Astrocyte of the spinal cord (primary cell): ENCODE results near the gene BAG1.

Experiments
- DNase-seq: peaks from one replicate; pipeline ENCODE4 v3.0.0; 2011; ENCODE audit warnings: low read depth, low spot score
- H3K4me3 ChIP-seq: 2 replicates; pipeline ENCODE4 v1.5.1; 2011; ENCODE audit warnings: low read depth, mild to moderate bottlenecking, low read length, moderate library complexity
- in situ Hi-C: cut with HindIII; loops from 2 replicates; pipeline ENCODE4 v1.10.0; 2017; ENCODE audit warnings: low sequenced_read_pairs
- TF ChIP-seq, protein P1 (sequence below): IDR thresholded peaks from 2 replicates; pipeline ENCODE4 v1.5.1; 2012; ENCODE audit warnings: low read depth, mild to moderate bottlenecking, low read length, inconsistent platforms

BAG1 gene

DNA sequence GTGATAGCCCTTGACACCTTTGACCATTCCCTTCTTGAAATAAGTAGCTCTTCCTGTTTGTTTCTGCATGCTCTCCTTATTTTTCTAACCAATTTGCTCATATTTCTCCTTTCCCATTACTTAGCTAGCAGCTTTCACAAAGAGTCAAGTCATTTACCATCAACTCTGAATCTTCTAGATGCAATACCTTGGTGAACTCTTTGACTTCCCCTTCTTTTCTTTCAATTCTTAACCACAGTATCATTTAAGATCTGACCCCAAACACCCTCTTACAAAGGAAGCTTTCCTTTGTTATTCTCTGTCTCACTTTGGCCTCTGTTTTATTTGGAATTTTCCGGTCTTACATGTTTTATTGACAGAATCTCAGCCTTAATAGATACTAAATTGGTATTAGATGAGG lies 39.9 kb upstream of the BAG1 start:
- H3K4me3 ChIP-seq, result no peak overlapping the region
- DNase-seq, result no peak
- in situ Hi-C loops, result no loop called here
- TF ChIP-seq, protein P1, sequence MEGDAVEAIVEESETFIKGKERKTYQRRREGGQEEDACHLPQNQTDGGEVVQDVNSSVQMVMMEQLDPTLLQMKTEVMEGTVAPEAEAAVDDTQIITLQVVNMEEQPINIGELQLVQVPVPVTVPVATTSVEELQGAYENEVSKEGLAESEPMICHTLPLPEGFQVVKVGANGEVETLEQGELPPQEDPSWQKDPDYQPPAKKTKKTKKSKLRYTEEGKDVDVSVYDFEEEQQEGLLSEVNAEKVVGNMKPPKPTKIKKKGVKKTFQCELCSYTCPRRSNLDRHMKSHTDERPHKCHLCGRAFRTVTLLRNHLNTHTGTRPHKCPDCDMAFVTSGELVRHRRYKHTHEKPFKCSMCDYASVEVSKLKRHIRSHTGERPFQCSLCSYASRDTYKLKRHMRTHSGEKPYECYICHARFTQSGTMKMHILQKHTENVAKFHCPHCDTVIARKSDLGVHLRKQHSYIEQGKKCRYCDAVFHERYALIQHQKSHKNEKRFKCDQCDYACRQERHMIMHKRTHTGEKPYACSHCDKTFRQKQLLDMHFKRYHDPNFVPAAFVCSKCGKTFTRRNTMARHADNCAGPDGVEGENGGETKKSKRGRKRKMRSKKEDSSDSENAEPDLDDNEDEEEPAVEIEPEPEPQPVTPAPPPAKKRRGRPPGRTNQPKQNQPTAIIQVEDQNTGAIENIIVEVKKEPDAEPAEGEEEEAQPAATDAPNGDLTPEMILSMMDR, result no peak

DNA sequence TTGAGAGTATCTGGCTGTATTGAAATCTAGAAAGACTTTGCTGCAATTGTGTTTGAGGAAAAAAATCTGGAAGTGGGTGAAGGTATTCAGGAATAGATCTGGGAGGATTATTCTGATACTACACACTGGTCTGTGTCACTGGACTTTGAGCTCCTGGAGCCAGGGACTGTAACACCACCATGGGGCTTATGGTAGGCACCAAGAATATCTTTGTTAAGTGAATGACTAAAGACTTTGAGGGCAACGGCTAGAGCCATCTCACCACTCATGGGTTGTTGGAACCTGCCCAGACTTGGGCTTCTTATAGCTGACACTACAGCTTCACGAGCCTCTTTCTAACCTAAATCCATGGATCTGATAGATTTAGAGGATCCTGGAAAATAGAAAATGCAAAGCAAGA lies 36.0 kb upstream of the BAG1 start:
- in situ Hi-C loops, result no loop called here
- TF ChIP-seq, protein P1, result no peak
- no peak overlapping the region for H3K4me3 ChIP-seq
- DNase-seq, result no peak

DNA sequence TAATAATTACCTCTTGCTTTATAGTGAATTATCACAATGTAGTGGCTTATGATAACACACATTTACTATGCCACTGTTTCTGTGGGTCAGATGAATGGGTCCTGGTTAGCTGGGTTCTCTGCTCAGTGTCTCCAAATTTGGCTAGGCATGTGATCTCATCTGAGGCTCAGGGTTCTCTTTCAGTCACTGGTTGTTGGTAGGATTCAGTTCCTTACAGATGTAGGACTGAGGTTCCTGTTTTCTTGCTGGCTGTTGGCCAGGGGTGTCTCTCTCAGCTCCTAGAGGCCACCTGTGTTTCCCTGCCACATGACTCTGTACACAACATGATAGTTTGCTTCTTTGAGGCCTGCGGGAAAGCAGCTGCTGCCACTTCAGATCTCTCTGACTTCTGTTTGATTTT lies 32.9 kb upstream of the BAG1 start:
- in situ Hi-C loops, result no loop called here
- no peak for DNase-seq
- H3K4me3 ChIP-seq, result no peak overlapping the region
- TF ChIP-seq, protein P1, result no peak

- in situ Hi-C loops, result no loop called here
- no peak overlapping the region for H3K4me3 ChIP-seq
- TF ChIP-seq, protein P1, result no peak
- DNase-seq, result no peak
Measured at GRCh38 chr9:33295571-33295970, 31.1 kb upstream of the BAG1 start.

DNA sequence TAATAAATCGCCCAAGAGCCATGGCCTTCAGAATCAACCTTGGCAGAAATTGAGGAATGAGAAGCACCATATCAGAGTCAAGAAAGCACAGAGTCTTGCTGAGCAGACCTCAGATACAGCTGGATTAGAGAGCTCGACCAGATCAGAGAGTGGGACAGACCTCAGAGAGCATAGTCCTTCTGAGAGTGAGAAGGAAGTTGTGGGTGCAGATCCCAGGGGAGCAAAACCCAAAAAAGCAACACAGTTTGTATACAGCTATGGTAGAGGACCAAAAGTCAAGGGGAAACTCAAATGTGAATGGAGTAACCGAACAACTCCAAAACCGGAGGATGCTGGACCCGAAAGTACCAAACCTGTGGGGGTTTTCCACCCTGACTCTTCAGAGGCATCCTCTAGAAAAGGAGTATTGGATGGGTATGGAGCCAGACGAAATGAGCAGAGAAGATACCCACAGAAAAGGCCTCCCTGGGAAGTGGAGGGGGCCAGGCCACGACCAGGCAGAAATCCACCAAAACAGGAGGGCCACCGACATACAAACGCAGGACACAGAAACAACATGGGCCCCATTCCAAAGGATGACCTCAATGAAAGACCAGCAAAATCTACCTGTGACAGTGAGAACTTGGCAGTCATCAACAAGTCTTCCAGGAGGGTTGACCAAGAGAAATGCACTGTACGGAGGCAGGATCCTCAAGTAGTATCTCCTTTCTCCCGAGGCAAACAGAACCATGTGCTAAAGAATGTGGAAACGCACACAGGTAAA lies 30.3 kb upstream of the BAG1 start:
- TF ChIP-seq, protein P1, result no peak
- DNase-seq, result no peak
- in situ Hi-C loops, result no loop called here
- H3K4me3 ChIP-seq, result no peak overlapping the region

- TF ChIP-seq, protein P1, result no peak
- in situ Hi-C loops, result no loop called here
- no peak overlapping the region for H3K4me3 ChIP-seq
- no peak for DNase-seq
Measured at GRCh38 chr9:33293782-33294181, 29.3 kb upstream of the BAG1 start.
